ENCODE measurements around the gene VWA7. TPM values are rescaled to one million over a fixed set of nuclear protein-coding genes. Genes with fewer than 3 reads are reported as not detected.
"Not testable (repeated sequence)": the region's sequence is repeated elsewhere in the genome, so short reads cannot be mapped to it uniquely, and the experiment has no call there.

The VWA7 gene, protein sequence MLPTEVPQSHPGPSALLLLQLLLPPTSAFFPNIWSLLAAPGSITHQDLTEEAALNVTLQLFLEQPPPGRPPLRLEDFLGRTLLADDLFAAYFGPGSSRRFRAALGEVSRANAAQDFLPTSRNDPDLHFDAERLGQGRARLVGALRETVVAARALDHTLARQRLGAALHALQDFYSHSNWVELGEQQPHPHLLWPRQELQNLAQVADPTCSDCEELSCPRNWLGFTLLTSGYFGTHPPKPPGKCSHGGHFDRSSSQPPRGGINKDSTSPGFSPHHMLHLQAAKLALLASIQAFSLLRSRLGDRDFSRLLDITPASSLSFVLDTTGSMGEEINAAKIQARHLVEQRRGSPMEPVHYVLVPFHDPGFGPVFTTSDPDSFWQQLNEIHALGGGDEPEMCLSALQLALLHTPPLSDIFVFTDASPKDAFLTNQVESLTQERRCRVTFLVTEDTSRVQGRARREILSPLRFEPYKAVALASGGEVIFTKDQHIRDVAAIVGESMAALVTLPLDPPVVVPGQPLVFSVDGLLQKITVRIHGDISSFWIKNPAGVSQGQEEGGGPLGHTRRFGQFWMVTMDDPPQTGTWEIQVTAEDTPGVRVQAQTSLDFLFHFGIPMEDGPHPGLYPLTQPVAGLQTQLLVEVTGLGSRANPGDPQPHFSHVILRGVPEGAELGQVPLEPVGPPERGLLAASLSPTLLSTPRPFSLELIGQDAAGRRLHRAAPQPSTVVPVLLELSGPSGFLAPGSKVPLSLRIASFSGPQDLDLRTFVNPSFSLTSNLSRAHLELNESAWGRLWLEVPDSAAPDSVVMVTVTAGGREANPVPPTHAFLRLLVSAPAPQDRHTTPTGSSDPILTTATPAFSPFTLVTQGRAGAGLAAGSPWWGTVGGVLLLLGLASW
- 1.3 TPM in 1 of 2 replicates, not detected in the other for total RNA-seq
- 0.13 TPM for polyA plus RNA-seq (2012)

DNA sequence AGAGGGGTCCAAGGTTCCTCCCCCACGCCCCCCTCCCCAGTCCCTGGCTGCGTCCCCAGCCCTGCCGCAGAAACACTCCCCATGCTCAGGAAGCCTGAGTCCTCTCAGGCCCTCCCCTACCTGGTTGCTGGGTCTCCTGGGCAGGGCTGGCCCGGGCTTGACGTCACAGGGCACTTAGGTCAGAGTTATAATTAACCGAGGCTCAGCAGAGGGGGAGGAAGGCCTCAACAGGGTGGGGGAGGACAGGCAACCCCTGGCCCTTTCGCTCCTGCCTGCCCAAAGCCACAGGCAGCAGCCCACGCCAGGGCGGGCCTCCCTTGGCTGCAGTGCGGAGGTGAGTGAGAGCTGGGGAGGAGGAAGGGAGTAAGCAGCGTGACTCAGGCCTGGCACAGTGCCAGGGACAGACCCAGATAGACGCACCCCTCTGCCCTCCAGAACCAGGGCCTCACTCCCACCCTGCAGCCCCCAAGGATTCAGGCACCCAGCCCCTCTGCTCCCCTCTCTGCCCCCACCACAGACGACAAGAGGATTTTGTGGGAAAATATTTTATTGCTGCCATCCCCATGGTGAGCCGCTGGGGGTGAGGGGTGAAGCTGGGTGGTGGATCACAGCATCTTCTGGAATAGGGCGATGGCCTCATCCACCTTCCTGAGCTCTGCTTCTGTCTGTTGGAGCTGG is at the start of gene VWA7:
Gene VWA7 (minus strand): TSS at position 340 of the 678 bp plus-strand sequence. CDS start 549 bp downstream, outside the sequence.
- peak; percentile 83 for DNase-seq (ENCODE audit: low read depth)

DNA sequence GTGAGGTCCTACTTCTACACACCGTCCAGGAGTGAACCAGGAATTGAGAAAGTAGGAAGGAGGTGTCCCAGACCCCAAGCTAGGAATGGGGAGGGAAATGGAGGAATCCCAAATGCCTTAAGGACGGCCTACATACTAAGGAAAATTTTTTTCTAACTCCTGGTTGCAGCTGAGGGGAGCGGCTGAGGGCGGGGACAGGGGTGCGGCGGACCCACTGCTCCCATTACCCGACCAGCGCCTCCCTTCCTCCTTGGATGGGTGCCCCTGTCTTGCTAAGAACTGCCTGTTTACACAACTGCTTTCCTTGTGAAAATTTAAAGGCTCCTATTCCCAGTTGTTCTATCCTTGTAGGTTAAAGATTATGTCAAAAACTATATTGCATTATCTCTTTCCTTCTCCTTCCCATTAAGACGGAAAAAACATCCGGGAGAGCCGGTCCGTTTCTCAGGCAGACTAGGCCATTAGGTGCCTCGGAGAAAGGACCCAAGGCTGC is 49.7 kb upstream of the VWA7 start:
- peak; percentile 89 for DNase-seq (ENCODE audit: low read depth)

DNA sequence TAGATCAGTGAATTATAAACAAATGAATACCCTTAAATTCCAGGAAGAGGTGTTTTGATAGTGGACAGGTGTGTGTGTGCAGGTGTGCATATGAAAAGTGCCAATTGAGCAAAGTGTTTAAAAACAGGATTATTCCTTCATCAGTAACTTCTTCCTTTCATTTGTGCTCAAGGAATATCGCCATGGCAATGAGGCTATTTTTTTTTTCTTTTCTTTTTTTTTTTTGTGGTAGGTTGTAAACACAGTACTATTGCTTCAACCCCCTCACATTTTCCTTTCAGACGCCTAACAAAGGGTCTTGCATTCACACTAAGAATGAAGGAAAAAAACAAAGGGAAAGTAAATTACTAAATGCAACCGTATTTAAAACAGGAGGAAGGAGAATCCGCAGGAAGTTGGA is 48.4 kb upstream of the VWA7 start:
- DNase-seq (ENCODE audit: low read depth) = no peak

DNA sequence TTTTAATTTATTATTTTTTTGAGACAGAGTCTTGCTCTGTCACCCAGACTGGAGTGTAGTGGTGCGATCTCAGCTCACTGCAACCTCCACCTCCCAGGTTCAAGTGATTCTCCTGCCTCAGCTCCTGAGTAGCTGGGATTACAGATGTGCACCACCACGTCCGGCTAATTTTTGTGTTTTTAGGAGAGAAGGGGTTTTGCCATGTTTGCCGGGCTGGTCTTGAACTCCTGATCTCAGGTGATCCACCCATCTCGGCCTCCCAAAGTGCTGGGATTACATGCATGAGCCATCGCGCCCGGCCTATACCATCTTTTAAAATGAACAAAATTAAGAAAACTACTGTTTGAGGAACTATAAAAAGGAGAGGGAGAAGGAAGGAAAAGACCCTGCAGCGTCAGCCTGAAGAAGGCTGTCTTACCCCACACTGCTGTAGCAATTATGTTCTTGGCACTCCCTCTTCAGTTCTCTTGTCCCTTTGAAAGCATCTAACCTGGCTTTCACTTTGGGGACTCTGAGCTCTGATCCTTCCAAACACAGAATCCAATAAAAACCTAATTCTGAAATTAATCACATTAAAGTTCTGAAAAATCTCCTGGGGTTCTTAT is 46.6 kb upstream of the VWA7 start:
- not testable (repeated sequence) for DNase-seq (ENCODE audit: low read depth)

DNA sequence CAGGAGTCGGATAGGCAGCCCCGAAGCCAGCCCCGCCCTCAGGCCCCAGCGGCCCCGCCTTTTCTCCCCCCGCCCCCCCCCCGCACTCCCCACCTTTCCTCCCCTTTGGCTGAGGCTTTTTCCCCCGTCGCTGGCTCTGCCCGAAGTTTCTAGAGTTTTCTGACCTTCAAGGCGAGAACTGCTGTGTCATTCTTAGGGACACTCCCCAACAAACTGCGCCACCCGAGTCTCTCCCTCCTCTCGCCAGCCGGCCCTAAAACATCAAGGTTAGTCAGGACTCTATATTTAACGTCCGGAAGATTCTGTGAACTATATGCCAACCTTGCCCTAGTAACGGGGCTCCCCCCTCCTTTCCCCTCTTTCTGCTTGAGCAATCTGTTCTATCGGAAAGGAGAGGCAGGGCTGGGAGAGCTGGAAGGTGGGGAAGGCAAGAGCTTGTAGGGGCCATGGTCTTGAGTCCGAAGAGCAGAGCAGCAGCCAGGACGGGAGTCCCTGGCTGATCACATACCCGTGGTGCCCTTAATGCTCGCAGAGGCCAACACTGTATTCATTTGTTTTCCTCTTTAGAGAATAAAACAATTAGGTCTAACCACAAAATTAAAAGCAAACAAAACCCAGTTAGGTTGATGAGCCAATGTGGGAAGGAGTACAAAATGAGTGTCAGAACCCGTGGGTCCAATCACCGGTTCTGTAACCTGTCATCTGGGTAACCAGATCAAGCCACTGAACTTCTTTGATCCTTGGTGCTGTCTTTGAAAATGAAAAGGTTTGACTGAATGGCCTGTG is 45.1 kb upstream of the VWA7 start:
- peak; percentile 88 for DNase-seq (ENCODE audit: low read depth)

DNA sequence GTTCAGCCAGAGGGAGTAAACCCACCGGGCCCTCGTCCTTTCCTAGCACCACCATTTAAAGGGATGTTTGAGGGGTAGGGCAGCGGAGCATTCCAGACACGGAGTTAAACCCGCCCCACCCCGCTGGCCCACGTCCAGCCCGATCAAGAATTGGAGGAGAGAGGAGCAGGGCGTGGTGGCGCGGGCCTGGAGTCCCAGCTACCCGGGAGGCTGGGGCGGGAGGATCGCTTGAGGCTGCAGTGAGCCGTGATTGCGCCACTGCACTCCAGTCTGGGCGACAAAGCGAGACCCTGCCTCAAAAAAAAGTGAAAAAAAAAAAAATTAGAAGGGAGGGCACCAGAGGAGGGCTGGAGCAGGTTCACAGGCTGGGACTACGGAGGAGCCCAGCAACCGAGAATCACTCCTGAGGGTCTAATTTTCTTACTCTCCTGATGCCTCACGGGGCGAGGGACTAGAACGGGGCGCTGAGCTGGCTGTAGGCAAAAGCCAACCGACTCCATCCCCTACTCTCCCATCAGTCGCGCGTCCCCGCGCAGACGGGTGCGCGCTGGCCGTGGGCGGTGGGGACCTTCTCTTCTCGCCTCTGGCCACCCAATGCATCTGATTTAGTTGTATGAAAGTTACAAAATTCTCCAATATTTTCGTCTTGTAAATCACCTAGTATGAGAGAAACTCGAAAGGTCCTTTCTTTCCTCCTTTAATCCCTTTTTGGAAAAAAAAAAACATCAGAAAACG is 44.3 kb upstream of the VWA7 start:
- DNase-seq (ENCODE audit: low read depth) = peak; percentile 75

DNA sequence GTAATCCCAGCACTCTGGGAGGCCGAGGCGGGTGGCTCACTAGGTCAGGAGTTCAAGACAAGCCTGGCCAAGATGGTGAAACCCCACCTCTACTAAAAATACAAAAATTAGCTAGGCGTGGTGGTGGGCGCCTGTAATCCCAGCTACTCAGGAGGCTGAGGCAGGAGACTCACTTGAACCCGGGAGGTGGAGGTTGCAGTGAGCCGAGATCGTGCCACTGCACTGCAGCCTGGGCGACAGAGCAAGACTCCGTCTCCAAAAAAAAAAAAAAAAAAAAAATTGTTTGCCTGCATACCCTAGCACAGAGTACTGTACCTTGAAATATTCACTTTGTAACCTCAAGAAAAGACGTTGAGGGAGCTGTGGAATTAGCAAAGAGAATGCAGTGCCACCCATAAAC is 43.3 kb upstream of the VWA7 start:
- DNase-seq (ENCODE audit: low read depth) = not testable (repeated sequence)

DNA sequence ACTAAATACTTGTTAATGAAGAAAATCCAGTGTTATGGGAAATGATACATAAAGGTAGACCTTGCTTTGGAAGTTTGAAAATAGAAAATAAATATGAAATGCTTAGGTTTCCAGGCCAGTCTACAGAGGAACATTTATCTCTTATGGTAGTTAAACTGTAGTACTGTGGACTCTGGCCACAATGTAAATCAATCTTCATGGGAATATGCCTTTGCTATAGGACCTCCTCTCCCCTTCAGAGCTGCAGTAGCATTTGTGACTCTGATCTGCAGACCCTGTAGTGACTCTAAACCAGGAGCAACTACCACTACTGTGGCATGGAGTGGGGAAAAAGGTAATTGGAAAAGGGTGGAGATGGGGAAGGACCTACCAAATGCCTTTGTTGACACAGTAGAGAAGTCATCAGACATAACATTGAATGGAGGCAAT is 42.8 kb upstream of the VWA7 start:
- DNase-seq (ENCODE audit: low read depth) = no peak

DNA sequence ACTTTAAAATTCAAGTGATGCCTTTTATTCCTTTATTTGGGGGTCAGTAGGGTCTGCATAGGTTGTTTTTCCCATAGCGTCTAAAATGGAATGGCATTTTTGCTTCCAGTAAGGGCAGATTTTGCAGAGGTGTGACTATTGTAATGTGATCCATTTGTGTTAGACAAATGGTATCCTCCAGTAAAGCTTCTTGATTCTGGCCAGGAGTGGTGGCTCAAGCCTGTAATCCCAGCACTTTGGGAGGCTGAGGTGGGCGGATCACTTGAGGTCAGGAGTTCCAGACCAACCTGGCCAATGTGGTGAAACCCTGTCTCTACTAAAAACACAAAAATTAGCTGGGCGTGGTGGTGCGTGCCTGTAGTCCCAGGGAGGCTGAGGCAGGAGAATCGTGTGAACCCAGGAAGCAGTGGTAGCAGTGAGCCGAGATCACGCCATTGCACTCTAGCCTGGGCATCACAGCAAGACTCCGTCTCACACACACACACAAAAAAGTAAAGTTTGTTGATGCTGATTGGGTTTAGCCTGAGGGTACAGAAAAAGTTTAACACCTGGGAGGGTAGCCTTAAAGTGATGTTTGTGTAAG is 40.9 kb upstream of the VWA7 start:
- not testable (repeated sequence) for DNase-seq (ENCODE audit: low read depth)

DNA sequence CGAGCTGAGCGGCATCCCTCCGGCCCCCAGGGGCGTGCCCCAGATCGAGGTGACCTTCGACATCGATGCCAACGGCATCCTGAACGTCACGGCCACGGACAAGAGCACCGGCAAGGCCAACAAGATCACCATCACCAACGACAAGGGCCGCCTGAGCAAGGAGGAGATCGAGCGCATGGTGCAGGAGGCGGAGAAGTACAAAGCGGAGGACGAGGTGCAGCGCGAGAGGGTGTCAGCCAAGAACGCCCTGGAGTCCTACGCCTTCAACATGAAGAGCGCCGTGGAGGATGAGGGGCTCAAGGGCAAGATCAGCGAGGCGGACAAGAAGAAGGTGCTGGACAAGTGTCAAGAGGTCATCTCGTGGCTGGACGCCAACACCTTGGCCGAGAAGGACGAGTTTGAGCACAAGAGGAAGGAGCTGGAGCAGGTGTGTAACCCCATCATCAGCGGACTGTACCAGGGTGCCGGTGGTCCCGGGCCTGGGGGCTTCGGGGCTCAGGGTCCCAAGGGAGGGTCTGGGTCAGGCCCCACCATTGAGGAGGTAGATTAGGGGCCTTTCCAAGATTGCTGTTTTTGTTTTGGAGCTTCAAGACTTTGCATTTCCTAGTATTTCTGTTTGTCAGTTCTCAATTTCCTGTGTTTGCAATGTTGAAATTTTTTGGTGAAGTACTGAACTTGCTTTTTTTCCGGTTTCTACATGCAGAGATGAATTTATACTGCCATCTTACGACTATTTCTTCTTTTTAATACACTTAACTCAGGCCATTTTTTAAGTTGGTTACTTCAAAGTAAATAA is 40.2 kb upstream of the VWA7 start:
- DNase-seq (ENCODE audit: low read depth) = not testable (repeated sequence)

DNA sequence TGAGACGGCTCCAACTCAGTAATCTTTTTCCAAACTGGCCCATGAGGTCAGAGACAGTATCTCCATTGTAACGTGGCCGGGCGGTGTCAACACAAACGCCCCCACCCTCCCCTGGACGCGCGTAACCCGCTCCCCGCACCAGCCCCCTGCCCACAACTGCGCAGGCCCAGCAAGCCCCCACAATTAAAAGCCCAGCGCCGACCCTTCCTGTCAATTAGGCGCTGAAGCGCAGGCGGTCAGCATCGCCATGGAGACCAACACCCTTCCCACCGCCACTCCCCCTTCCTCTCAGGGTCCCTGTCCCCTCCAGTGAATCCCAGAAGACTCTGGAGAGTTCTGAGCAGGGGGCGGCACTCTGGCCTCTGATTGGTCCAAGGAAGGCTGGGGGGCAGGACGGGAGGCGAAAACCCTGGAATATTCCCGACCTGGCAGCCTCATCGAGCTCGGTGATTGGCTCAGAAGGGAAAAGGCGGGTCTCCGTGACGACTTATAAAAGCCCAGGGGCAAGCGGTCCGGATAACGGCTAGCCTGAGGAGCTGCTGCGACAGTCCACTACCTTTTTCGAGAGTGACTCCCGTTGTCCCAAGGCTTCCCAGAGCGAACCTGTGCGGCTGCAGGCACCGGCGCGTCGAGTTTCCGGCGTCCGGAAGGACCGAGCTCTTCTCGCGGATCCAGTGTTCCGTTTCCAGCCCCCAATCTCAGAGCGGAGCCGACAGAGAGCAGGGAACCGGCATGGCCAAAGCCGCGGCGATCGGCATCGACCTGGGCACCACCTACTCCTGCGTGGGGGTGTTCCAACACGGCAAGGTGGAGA is 38.1 kb upstream of the VWA7 start, which contains the start of the genes HSPA1A and HSPA1L:
Gene HSPA1A (plus strand): TSS at position 519 of the 814 bp plus-strand sequence. CDS start 214 bp downstream, at position 733.
Gene HSPA1L (minus strand): TSS at position 259 of the 814 bp plus-strand sequence. CDS start 3,311 bp downstream, outside the sequence.
- DNase-seq (ENCODE audit: low read depth) = peak; percentile 98

DNA sequence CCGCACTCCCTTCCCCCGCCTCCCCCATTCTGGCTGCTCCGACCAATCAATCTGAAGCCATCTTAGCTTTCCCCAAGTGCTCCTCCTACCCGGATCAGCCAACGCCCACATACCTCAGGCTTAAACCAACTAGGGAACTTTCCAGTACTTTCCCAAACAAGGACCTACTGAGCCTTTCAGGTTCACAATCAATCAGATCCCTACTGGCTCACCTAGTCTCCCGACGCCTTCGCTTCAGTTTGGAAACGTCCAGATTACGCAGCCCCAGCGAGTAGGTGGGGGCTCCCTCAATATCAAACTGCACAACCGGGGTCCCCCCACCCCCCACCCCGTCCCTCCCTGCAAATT is 37.5 kb upstream of the VWA7 start:
- peak; percentile 98 for DNase-seq (ENCODE audit: low read depth)

DNA sequence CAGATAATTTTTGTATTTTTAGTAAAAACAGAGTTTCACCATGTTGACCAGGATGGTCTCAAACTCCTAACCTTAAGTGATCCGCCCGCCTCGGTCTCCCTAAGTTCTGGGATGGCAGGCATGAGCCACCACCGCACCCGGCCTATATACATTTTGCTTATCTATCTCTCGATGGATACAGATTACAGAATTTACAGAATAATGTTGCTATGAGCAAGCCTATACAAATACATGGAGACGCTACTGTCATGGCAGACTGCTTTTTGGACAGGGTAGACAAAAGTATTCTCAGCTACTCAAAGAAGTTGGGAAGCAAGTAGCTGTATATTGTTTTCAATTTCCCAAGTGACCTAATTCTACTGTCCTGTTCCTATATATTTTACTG is 36.3 kb upstream of the VWA7 start:
- no peak for DNase-seq (ENCODE audit: low read depth)

DNA sequence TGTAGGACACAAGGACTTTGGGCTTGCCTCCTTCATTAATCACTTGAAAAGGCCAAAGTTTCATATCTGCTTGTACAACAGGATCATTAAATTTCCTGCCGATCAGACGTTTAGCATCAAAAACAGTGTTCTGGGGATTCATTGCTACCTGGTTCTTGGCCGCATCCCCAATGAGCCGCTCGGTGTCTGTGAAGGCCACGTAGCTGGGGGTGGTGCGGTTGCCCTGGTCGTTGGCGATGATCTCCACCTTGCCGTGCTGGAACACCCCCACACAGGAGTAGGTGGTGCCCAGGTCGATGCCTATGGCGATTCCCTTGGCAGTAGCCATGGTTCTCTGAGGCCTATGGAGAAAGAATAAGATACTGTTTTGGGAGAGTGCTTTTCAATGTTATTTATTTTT is 34.5 kb upstream of the VWA7 start:
- no peak for DNase-seq (ENCODE audit: low read depth)

DNA sequence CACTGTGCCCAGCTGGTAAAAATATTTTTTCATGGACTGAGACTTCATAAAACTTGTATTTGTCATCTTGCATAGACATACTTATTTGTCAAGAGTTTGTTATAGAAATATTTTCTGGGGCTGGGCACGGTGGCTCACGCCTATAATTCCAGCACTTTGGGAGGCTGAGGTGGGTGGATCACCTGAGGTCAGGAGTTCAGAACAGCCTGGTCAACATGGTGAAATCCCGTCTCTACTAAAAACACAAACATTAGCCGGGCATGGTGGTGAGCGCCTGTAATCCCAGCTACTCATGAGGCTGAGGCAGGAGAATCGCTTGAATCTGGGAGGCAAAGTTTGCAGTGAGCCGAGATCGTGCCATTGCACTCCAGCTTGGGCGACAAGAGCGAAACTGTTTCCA is 31.5 kb upstream of the VWA7 start:
- DNase-seq (ENCODE audit: low read depth) = not testable (repeated sequence)

DNA sequence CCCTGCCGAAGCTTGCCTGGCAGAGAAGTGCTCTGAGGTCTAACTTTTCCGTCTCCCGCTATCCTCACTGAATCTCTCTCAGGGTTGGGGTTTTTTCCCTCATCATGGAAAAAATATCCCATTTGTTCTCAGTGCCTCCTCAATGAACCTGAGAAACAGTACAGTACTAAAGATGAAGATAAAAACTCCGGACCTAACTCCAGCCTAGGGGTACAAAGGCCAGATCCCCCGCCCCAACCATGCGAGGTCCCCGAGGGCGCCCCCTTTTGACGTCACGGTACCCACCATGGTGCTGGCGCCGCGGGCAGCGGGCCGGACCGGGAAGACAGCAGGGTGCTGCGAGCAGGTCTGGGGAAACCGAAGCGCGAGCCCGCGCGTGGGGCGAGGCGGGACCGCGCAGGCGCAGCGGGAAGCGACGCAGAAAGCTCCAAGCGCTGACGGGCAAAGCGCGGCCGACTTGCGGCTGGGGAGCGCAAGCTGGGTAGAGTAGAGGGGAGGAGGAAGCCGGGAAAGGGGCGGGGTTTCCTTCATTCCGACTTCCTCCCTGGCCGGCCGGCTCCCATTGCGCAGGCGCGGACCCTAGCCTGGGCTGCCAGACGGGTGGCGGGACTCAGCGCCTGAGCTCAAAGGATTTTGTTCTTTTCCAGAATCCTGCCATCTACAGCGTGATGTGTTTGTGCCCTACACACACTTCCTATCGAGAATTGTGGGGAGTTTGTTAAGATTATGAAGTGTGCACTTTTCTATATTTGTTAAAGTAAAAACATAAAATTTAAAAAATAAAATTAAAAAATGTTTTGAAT is 29.5 kb upstream of the VWA7 start, which contains the start of gene LSM2:
Gene LSM2 (minus strand): TSS at position 497 of the 803 bp plus-strand sequence. CDS start 209 bp downstream, at position 288.
- DNase-seq (ENCODE audit: low read depth) = peak; percentile 98
